Activated T-cell treated with anti-CD3 and anti-CD28 coated beads for 4 hours (primary cell): Measurements from ENCODE around the gene FBXW2.
A peak's percentile ranks its signal among the peaks of the same experiment; 100 is the strongest.
"Not testable (repeated sequence)": the region's sequence is repeated elsewhere in the genome, so short reads cannot be mapped to it uniquely, and the experiment has no call there.

Experiments
- DNase-seq: peaks from one replicate; pipeline ENCODE4 v3.0.0-alpha.2; 2020

Gene FBXW2

DNA sequence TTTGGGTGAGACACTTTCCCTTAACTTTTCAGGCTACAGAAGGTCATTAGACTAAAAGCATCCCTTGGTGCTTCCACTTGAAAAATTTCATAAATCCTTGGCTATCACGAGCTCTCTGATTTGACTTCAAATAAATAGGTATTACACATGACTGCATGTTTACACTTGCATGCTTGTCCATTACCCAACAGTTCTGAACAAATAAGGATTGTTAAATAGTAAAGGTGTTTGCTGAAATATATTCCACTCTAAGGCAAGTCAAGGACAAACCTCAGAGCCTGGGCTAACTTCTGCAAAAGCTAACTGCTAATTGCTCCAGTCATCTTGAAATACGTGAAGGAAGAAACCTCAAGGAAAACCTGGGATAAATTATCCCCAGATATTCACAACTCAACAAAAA lies 14.5 kb downstream of the FBXW2 start:
- DNase-seq, result no peak

- DNase-seq, result no peak
These were observed 16.0 kb downstream of the FBXW2 start for GRCh38 chr9:120777229-120777628.

GRCh38 chr9:120776788-120777187 lies 16.4 kb downstream of the FBXW2 start:
- no peak for DNase-seq

DNA sequence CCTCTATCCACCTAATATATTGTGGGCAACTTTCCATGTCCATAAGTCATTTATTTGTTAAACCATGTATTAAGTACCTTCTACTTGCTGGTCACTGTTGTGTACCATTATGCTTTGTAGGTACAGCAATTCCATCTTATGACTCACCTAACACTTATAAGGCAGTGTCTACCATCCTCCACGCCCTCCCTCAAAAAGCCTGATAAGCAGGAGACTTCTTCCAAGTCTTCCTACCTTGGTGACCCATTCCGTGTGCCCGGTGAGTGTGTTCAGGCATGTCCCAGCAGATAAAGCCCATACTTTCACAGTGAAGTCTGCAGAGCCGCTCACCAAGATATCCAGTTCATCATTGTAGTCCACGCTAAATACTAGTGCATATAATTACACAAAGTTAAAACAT lies 17.4 kb downstream of the FBXW2 start:
- DNase-seq, result no peak

- DNase-seq, result no peak
These were observed 18.5 kb downstream of the FBXW2 start for GRCh38 chr9:120774719-120775118.

GRCh38 chr9:120773256-120773655 lies 20.0 kb downstream of the FBXW2 start:
- DNase-seq, result no peak

DNA sequence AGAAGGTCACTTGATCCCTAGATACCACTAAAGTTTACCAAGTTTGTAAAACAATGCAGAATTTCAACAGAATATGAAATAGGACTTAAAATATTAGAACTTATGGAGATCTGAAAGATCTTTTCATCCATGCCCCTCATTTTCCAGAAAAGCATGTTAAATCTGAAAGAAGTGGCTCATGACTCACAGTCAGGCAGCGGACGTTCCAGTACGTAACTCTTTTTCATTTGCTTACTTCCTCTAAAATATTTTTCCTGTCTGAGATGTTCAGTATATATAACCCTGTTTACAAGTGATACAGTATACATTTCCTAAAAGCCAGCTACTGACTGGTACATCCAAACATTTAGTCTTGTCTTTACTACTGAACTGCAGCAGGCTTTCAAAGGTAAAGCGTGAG lies 22.3 kb downstream of the FBXW2 start:
- DNase-seq, result no peak

GRCh38 chr9:120768886-120769285 lies 24.3 kb downstream of the FBXW2 start:
- no peak for DNase-seq

DNA sequence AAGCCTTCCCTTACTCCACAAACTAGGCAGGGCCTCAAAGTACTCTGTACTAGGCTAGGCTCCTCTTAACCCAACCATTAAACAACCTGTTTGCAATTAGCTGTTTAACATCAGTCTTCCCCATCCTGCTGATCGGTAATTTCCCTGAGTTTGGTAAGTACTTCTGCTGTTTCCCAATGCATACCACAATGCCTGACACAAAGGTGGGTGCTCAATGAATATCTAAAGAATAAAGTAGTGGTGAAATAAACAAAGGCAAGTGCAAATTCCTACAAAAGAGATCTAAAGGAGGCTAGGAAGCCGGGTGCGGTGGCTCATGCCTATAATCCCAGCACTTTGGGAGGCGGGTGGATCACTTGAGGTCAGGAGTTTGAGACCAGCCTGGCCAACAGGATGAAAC lies 25.0 kb downstream of the FBXW2 start:
- no peak for DNase-seq

- DNase-seq, result no peak
These were observed 25.8 kb downstream of the FBXW2 start for GRCh38 chr9:120767451-120767850.

DNA sequence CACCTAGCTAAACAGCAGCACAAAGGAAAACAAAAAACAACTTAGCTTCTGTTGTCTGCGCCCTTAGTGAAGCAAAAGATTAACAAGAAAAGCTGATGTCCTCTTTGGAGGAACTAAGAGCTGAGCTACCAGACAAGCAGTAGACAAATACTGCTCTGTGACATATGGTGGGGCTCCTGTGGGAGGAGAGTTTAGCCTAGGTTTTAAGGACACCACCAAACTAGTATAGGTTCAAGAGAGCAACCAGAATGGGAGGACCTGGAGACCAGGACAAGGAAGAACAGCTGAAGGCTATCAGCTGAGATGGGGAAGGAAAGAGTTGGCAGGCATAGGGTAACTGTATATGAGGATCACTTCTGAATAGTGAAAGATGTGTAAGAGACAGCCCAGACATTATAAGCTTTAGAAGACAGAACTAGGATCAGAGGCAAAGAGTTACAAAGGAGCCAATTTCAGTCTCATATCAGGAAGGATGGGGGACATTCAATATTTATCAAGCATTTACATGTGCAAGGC lies 27.2 kb downstream of the FBXW2 start:
- DNase-seq, result no peak

DNA sequence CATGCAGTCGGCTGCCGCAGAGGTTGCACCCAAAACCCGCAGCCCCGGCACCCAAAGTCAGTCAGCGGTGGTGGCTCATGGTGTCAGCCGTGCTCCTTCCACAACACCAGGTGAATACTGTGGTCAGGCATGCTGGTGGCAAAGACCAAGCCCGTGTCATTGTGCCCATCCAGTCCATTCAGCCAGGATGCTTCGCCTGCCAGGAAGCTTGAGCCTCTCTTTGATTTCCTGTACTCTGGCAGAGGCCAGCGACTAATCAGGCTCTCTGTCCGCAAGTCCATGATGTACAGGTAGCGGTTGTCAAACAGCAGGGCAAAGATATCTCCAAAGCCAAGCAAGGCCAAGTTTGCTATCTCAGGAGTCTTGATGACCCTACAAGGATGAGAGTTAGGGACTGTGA lies 28.7 kb downstream of the FBXW2 start:
- DNase-seq, result no peak

GRCh38 chr9:120761006-120761405 lies 32.2 kb downstream of the FBXW2 start:
- no peak for DNase-seq

DNA sequence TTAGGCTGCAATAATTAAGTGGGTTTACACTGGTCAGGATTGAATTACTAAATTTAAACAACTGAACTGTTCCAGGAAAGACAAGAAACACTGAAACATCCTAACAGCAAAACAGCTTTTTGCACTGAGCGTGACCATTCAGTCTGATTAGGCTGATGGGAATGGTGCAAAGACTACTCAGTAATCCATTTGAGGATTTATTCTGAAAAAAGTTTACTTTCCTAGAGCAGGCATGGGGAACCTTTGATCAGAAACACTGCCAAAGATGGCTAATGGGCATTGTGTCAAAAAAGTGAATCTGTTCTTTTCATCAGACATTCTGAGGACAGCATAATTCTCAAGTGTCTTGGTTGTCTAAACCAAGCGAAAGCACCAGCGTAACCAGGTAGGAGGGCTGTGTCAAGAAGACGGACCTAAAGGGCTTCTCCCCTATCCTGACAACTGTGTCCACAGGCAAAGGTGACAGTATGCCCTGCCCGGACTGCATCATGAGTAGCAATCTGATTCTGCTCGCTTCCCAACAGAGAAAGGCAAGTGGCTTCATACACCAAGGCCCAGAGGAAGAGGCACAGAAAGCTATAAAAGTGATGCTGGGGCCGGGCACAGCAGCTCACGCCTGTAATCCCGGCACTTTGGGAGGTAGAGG lies 33.3 kb downstream of the FBXW2 start:
- DNase-seq, result no peak

DNA sequence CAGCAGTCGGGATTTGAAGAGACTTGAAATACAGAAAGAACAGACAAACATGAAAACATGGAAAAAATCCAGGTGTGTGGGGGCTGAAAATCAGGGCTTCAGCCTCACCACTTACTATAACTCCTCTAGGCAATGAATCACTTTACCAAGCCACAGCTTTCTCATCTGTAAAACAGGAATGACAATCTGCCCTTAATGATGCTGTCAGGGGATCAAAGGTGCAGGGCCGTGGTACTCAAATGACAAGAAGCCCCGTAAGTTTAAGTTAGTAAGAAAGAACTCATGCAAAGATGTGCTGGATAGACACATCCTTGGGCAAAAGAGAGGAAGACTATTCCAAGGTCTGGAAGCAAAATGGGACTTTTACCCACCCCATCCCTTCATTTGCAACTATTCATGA lies 34.7 kb downstream of the FBXW2 start:
- no peak for DNase-seq

DNA sequence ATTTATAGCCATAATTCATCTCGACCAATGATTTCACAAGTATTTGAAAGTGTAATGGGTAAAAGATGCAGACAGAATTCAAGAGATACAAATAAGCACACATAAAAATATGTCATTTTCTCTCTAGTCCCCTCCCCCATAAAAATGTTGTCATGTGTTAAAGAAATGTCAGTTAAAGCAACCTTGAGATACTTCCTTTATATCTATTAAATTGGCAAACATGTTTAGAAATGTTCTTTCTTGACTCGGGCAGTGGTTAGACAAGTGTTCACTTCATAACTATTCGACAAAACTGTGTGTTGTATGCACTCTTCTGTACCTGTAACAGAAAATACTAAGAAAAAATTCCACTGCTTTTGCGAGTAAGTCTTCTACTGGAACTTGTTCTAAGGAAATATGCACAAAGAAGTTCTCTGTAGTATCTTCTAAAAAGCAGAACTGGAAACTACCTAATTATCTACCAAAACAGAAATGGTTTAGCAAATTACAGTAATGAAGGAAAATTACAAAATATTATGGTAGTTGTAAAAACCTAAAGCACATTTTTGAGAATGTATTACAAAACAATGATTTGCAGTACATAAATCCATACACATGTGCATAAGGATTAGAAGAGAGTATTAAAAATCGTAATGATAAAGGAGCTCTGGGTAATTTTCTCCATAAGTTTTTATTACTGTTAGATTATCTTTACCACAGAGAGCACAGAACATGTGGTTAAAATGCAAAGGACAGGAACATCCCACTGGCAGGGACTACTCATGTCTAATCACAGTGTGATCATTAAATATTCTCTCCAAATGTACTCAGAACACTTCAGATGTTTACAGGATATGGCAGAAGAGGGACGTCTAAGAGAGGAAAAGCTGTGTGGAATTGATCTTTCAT lies 35.9 kb downstream of the FBXW2 start:
- DNase-seq, result no peak

DNA sequence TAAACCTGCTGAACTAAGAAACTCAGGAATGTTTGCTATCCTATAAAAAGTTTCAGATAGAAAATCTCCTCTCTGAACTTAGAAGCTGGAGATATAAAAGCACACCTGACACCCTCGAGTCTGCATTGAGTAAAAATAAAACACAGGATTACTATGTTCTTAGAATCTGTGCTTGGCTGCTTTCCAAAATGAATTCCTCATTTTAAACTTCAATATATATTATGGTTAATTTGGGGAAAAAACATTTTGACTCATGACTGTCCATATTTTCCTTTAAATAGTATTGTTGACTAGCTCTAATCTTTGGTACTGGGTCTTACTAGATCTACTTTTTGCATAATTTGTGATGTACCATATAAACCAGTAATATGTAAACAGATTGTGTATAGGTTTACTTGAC lies 36.7 kb downstream of the FBXW2 start:
- DNase-seq, result no peak

- peak; percentile 77 for DNase-seq
These were observed 37.3 kb downstream of the FBXW2 start for GRCh38 chr9:120755810-120756434.

- DNase-seq, result no peak
These were observed 38.2 kb downstream of the FBXW2 start for GRCh38 chr9:120755044-120755443.

DNA sequence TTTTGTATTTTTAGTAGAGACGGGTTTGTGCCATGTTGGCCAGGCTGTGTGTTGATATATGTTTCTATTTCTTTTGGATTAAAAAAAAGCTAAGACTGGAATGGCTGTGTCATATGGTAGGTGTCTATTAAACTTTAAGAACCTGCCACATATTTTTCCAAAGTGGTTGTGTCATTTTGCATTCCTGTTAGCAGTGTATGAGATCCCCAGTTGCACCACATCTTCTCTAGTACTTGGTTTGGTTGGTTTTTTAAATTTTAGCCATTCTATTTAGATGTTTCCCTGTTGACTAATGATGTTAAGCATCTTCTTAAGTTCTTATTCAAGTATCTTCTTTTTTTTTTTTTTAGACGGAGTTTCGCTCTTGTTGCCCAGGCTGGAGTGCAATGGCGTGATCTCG lies 42.8 kb downstream of the FBXW2 start:
- no peak for DNase-seq

DNA sequence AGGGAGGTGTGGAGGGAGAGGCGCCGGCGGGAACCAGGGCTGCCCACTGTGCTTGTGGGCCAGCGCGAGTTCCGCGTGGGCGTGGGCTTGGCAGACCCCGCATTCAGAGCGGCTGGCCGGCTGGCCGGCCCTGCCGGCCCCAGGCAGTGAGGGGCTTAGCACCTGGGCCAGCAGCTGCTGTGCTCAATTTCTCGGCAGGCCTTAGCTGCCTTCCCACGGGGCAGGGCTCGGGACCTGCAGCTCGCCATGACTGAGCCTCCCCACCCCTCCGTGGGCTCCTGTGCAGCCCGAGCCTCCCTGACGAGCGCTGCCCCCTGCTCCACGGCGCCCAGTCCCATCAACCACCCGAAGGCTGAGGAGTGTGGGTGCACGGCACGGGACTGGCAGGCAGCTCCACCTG lies 46.9 kb downstream of the FBXW2 start:
- DNase-seq, result not testable (repeated sequence)

- no peak for DNase-seq
These were observed 47.9 kb downstream of the FBXW2 start for GRCh38 chr9:120745278-120745677.

DNA sequence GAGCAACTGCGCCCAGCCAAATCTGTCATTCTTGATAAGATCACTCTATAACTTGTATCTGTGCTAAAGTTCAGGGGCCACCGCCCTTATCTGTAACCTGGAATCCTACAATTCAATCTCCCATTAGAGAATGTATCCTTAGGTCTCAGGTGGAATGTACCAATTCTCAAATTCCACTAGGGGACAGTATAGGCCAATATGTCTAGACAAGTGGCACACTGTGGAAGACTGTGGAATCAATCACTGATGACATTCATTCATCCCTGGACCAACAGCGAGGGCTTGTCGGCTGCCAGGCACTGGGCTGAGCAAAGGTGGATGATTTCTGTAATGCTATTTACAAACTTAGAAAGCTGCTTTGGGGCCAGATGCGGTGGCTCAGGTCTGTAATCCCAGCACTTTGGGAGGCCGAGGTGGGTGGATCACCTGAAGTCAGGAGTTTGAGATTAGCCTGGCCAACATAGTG lies 50.2 kb downstream of the FBXW2 start:
- DNase-seq, result no peak

DNA sequence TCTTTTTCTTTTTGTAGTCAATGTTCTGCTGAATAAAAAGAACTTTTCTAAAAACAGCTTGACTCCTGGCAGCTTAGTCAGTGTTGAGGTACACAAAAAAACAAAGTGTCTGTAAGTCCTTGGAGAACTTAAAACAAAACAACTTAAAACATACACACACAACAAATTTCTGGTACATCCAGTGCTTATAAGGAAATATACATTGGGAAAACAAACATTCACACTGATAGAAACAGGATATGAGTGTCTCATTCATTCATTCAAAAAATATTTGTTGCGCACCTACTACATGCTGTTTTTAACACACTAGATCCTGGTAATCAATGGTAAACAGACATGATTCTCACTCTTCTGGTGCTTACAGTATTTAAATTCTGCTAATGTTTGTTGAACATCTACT lies 51.5 kb downstream of the FBXW2 start:
- no peak for DNase-seq
